Neural progenitor cell (in vitro differentiated cells): ENCODE measurements around the gene AKAP8. TPM values are rescaled to one million over a fixed set of nuclear protein-coding genes. Genes with fewer than 3 reads are reported as not detected.
A peak's percentile ranks its signal among the peaks of the same experiment; 100 is the strongest.
"Not testable (repeated sequence)": the region's sequence is repeated elsewhere in the genome, so short reads cannot be mapped to it uniquely, and the experiment has no call there.

ENCODE experiments used
- DNase-seq: peaks from one replicate; pipeline ENCODE4 v3.0.0-alpha.2; 2016; ENCODE audit warnings: low spot score
- H2AFZ ChIP-seq: fragments of 200-600 bp; sonication (generic); replicated peaks from 2 replicates; pipeline ENCODE4 v1.6.1; 2016; ENCODE audit warnings: antibody characterized with exemption
- H3F3A ChIP-seq: fragments of 200-600 bp; sonication (generic); 2 replicates; pipeline ENCODE4 v1.6.1; 2016; ENCODE audit warnings: antibody characterized with exemption, low read depth
- H3K27ac ChIP-seq: fragments of 200-600 bp; sonication (generic); 2 replicates; pipeline ENCODE4 v1.5.1; 2016; ENCODE audit warnings: mild to moderate bottlenecking
- H3K27me3 ChIP-seq: fragments of 200-600 bp; sonication (generic); 2 replicates; pipeline ENCODE4 v1.6.1; 2016; ENCODE audit warnings: mild to moderate bottlenecking, moderate library complexity
- H3K36me3 ChIP-seq: fragments of 200-600 bp; sonication (generic); 2 replicates; pipeline ENCODE4 v1.5.1; 2016
- H3K4me1 ChIP-seq: fragments of 200-600 bp; sonication (generic); 2 replicates; pipeline ENCODE4 v1.6.1; 2016; ENCODE audit warnings: mixed run types
- H3K4me2 ChIP-seq: fragments of 200-600 bp; sonication (generic); 2 replicates; pipeline ENCODE4 v1.6.1; 2016
- H3K4me3 ChIP-seq: fragments of 200-600 bp; sonication (generic); 2 replicates; pipeline ENCODE4 v1.5.1; 2016
- H3K79me2 ChIP-seq: fragments of 200-600 bp; sonication (generic); 2 replicates; pipeline ENCODE4 v1.6.1; 2016; ENCODE audit warnings: low read depth
- H3K9ac ChIP-seq: fragments of 200-600 bp; sonication (generic); 2 replicates; pipeline ENCODE4 v1.6.1; 2016
- H3K9me3 ChIP-seq: fragments of 200-600 bp; sonication (generic); 2 replicates; pipeline ENCODE4 v1.5.1; 2016; ENCODE audit warnings: low read depth
- H4K20me1 ChIP-seq: fragments of 200-600 bp; sonication (generic); 2 replicates; pipeline ENCODE4 v1.6.1; 2016; ENCODE audit warnings: low read depth
- H3K27ac Mint-ChIP-seq: 3 replicates; pipeline ENCODE4 v1.8.0; 2021; ENCODE audit warnings: mixed read lengths
- H3K27me3 Mint-ChIP-seq: 2 replicates; pipeline ENCODE4 v1.8.0; 2022; ENCODE audit warnings: low read depth, mild to moderate bottlenecking, inconsistent platforms, moderate library complexity, mixed read lengths; ENCODE audit not compliant: insufficient read depth
- H3K36me3 Mint-ChIP-seq: 3 replicates; pipeline ENCODE4 v1.8.0; 2021; ENCODE audit warnings: mixed read lengths
- H3K4me1 Mint-ChIP-seq: 3 replicates; pipeline ENCODE4 v1.8.0; 2021; ENCODE audit warnings: mixed read lengths
- H3K4me3 Mint-ChIP-seq: 3 replicates; pipeline ENCODE4 v1.8.0; 2021; ENCODE audit warnings: mild to moderate bottlenecking, moderate library complexity, mixed read lengths
- H3K9me3 Mint-ChIP-seq: 3 replicates; pipeline ENCODE4 v1.8.0; 2020; ENCODE audit warnings: mixed read lengths
- CTCF ChIP-seq: fragments of 200-600 bp; sonication (generic); IDR thresholded peaks from 2 replicates; pipeline ENCODE4 v1.5.1; 2017; ENCODE audit warnings: antibody characterized with exemption, mild to moderate bottlenecking
- EZH2 ChIP-seq: fragments of 200-600 bp; sonication (generic); IDR thresholded peaks from 2 replicates; pipeline ENCODE4 v1.6.1; 2017; ENCODE audit warnings: antibody characterized with exemption, mild to moderate bottlenecking, moderate library complexity
- EZH2phosphoT487 ChIP-seq: fragments of 200-600 bp; sonication (generic); IDR thresholded peaks from 2 replicates; pipeline ENCODE4 v1.6.1; 2017; ENCODE audit warnings: antibody characterized with exemption
- total RNA-seq: library from RNA; depleted of rRNA; stranded (reverse); fragments of >200 nt; gene quantifications from 2 replicates; pipeline ENCODE4 v1.2.3, GENCODE V29; 2015; ENCODE audit warnings: low replicate concordance

Gene AKAP8
- total RNA-seq, 1 donor from 2014 or later: 20.1 TPM

- Mint-ChIP-seq H3K27ac (peak overlapping the region; percentile 69), H3K4me3 (no peak overlapping the region), H3K36me3 (peaks cover 40% of the 10 kb centered on the region), H3K9me3 (no peaks in the 10 kb centered on the region), H3K4me1 (no peaks in the 10 kb centered on the region), H3K27me3 (peaks cover 8% of the 10 kb centered on the region)
- Histone ChIP-seq H3K9me3 (no peaks in the 10 kb centered on the region), H3K9ac (no peak overlapping the region), H3K4me1 (no peaks in the 10 kb centered on the region), H3K79me2 (peaks cover 59% of the 10 kb centered on the region), H3K4me3 (no peak overlapping the region), H4K20me1 (peaks cover 37% of the 10 kb centered on the region), H3K27ac (no peak overlapping the region), H2AFZ (no peak overlapping the region), H3K4me2 (no peak overlapping the region), H3F3A (peaks cover 8% of the 10 kb centered on the region), H3K27me3 (no peaks in the 10 kb centered on the region), H3K36me3 (peaks cover 8% of the 10 kb centered on the region)
- no peak for DNase-seq
- TF ChIP-seq EZH2 (no peak), EZH2phosphoT487 (no peak), CTCF (no peak)
Measured at GRCh38 chr19:15396436-15396835, 16.8 kb upstream of the AKAP8 start.

DNA sequence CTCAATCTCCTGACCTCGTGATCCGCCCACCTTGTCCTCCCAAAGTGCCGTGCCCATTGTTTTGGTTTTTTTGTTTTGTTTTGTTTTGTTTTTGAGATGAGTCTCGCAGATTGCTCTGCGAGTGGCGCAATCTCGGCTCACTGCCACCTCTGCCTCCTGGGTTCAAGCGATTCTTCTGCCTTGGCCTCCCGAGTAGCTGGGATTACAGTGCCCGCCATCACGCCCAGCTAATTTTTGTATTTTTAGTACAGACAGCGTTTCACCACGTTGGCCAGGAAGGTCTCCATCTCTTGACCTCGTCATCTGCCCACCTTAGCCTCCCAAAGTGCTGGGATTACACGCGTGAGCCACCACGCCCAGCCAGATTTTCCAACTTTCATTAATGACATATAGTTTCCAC is 15.7 kb upstream of the AKAP8 start:
- H3F3A ChIP-seq, H3K27me3 Mint-ChIP-seq, H3K27me3 ChIP-seq, H3K9me3 Mint-ChIP-seq, H3K4me3 Mint-ChIP-seq, H3K4me1 Mint-ChIP-seq, DNase-seq, H3K4me1 ChIP-seq, H3K36me3 ChIP-seq, H3K27ac ChIP-seq, H3K9me3 ChIP-seq, H3K27ac Mint-ChIP-seq, H3K9ac ChIP-seq, H3K4me3 ChIP-seq, H3K4me2 ChIP-seq, H2AFZ ChIP-seq: not testable (repeated sequence)
- H3K79me2 ChIP-seq: peaks cover 59% of the 10 kb centered on the region
- H4K20me1 ChIP-seq: peaks cover 29% of the 10 kb centered on the region
- H3K36me3 Mint-ChIP-seq: peaks cover 45% of the 10 kb centered on the region

- Histone ChIP-seq H3K9me3 (no peaks in the 10 kb centered on the region), H2AFZ (no peak overlapping the region), H4K20me1 (peaks cover 29% of the 10 kb centered on the region), H3K27ac (no peak overlapping the region), H3K4me1 (no peaks in the 10 kb centered on the region), H3K27me3 (no peaks in the 10 kb centered on the region), H3K79me2 (peaks cover 67% of the 10 kb centered on the region), H3K4me2 (no peak overlapping the region), H3K9ac (no peak overlapping the region), H3K4me3 (no peak overlapping the region), H3F3A (peaks cover 8% of the 10 kb centered on the region), H3K36me3 (peaks cover 8% of the 10 kb centered on the region)
- no peak for TF ChIP-seq CTCF
- no peak for TF ChIP-seq EZH2
- no peak for TF ChIP-seq EZH2phosphoT487
- Mint-ChIP-seq H3K27ac (no peak overlapping the region), H3K4me1 (no peaks in the 10 kb centered on the region), H3K27me3 (peaks cover 6% of the 10 kb centered on the region), H3K4me3 (no peak overlapping the region), H3K9me3 (no peaks in the 10 kb centered on the region), H3K36me3 (peaks cover 48% of the 10 kb centered on the region)
- DNase-seq: no peak
Measured at GRCh38 chr19:15394426-15394825, 14.8 kb upstream of the AKAP8 start.

DNA sequence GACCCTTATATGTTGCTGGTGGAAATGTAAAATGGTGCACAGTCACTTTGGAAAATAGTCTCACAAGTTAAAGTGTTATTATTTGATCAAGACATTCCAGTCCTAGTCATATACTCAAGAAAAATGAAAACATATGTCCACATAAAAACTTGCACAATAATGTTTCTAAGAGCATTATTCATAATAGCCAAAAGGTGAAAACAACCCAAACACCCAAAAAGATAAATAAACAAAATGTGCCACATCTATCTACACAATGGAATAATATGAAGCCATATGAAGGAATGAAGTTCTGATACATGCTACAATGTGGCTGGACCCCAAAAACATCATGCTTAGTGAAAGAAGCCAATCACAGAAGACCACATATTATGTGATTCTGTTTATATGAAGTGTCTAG is 14.4 kb upstream of the AKAP8 start:
- Histone ChIP-seq H3K27ac (no peak overlapping the region), H2AFZ (no peak overlapping the region), H3K4me1 (no peaks in the 10 kb centered on the region), H4K20me1 (peaks cover 27% of the 10 kb centered on the region), H3K36me3 (peaks cover 8% of the 10 kb centered on the region), H3K9ac (no peak overlapping the region), H3K27me3 (no peaks in the 10 kb centered on the region), H3K4me3 (no peak overlapping the region), H3K79me2 (peaks cover 72% of the 10 kb centered on the region), H3K4me2 (no peak overlapping the region), H3F3A (peaks cover 8% of the 10 kb centered on the region), H3K9me3 (no peaks in the 10 kb centered on the region)
- Mint-ChIP-seq H3K4me1 (no peaks in the 10 kb centered on the region), H3K9me3 (no peaks in the 10 kb centered on the region), H3K27ac (no peak overlapping the region), H3K36me3 (peaks cover 51% of the 10 kb centered on the region), H3K4me3 (no peak overlapping the region), H3K27me3 (peaks cover 6% of the 10 kb centered on the region)
- TF ChIP-seq EZH2phosphoT487 (no peak), EZH2 (no peak), CTCF (no peak)
- DNase-seq: no peak
